ENCODE data around the gene CCNYL1. TPM values are rescaled to one million over a fixed set of nuclear protein-coding genes. Genes with fewer than 3 reads are reported as not detected.
"Not testable (repeated sequence)": the region's sequence is repeated elsewhere in the genome, so short reads cannot be mapped to it uniquely, and the experiment has no call there.

CCNYL1 gene
- total RNA-seq, 2 donors from 2014 or later = 19.8 to 22.4 TPM

GRCh38 chr2:207695293-207695692 lies 16.1 kb upstream of the CCNYL1 start:
- H3K4me1 Mint-ChIP-seq = no peaks in the 10 kb centered on the region
- Histone ChIP-seq H3K9me3 (ENCODE audit: control insufficient read depth, low read length) (no peaks in the 10 kb centered on the region), H3K4me3 (ENCODE audit: low read length) (no peak overlapping the region), H3K27ac (ENCODE audit: low read depth, low read length) (no peak overlapping the region), H3K27me3 (ENCODE audit: control insufficient read depth, insufficient read depth, low read length, poor library complexity, severe bottlenecking) (no peaks in the 10 kb centered on the region), H3K36me3 (ENCODE audit: control insufficient read depth, insufficient read depth, low read length) (no peaks in the 10 kb centered on the region), H3K9ac (ENCODE audit: extremely low read depth, low read length, poor library complexity, severe bottlenecking) (no peak overlapping the region), H3K4me1 (ENCODE audit: control insufficient read depth, insufficient read depth, low read length) (no peaks in the 10 kb centered on the region)
- no peak for DNase-seq
- no peak overlapping the region for H3K4me3 Mint-ChIP-seq
- H3K27ac Mint-ChIP-seq = no peak overlapping the region
- no peaks in the 10 kb centered on the region for H3K36me3 Mint-ChIP-seq (ENCODE audit: low read depth)
- WGBS, 2 experiments (ENCODE audit: insufficient coverage in 1 of 2, insufficient read length in 1 of 2) = 89 to 93% methylated on average over 2 to 3 of the region's 4 CpGs
- no peaks in the 10 kb centered on the region for H3K27me3 Mint-ChIP-seq (ENCODE audit: insufficient read depth)
- TF ChIP-seq, protein P1, sequence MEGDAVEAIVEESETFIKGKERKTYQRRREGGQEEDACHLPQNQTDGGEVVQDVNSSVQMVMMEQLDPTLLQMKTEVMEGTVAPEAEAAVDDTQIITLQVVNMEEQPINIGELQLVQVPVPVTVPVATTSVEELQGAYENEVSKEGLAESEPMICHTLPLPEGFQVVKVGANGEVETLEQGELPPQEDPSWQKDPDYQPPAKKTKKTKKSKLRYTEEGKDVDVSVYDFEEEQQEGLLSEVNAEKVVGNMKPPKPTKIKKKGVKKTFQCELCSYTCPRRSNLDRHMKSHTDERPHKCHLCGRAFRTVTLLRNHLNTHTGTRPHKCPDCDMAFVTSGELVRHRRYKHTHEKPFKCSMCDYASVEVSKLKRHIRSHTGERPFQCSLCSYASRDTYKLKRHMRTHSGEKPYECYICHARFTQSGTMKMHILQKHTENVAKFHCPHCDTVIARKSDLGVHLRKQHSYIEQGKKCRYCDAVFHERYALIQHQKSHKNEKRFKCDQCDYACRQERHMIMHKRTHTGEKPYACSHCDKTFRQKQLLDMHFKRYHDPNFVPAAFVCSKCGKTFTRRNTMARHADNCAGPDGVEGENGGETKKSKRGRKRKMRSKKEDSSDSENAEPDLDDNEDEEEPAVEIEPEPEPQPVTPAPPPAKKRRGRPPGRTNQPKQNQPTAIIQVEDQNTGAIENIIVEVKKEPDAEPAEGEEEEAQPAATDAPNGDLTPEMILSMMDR (conservative IDR thresholded peaks at IDR 0.05) = no peak
- peaks cover 4% of the 10 kb centered on the region for H3K9me3 Mint-ChIP-seq

GRCh38 chr2:207696911-207697310 lies 14.5 kb upstream of the CCNYL1 start:
- H3K4me1 ChIP-seq (ENCODE audit: control insufficient read depth, insufficient read depth, low read length); H3K27me3 ChIP-seq (ENCODE audit: control insufficient read depth, insufficient read depth, low read length, poor library complexity, severe bottlenecking); H3K4me3 ChIP-seq (ENCODE audit: low read length); H3K4me1 Mint-ChIP-seq; H3K9me3 Mint-ChIP-seq; H3K9ac ChIP-seq (ENCODE audit: extremely low read depth, low read length, poor library complexity, severe bottlenecking); H3K27ac ChIP-seq (ENCODE audit: low read depth, low read length); H3K36me3 ChIP-seq (ENCODE audit: control insufficient read depth, insufficient read depth, low read length); H3K36me3 Mint-ChIP-seq (ENCODE audit: low read depth); H3K27me3 Mint-ChIP-seq (ENCODE audit: insufficient read depth); H3K27ac Mint-ChIP-seq; DNase-seq; H3K9me3 ChIP-seq (ENCODE audit: control insufficient read depth, low read length); H3K4me3 Mint-ChIP-seq: not testable (repeated sequence)
- WGBS, 2 experiments (ENCODE audit: insufficient coverage in 1 of 2, insufficient read length in 1 of 2) = 85 to 86% methylated on average over 5 of the region's 5 CpGs

GRCh38 chr2:207697411-207697810 lies 14.0 kb upstream of the CCNYL1 start:
- no peak overlapping the region for H3K4me3 Mint-ChIP-seq
- DNase-seq = no peak
- H3K36me3 Mint-ChIP-seq (ENCODE audit: low read depth) = no peaks in the 10 kb centered on the region
- 90 to 93% methylated on average over 1 of the region's 1 CpG for WGBS, 2 experiments (ENCODE audit: insufficient coverage in 1 of 2, insufficient read length in 1 of 2)
- no peaks in the 10 kb centered on the region for H3K4me1 Mint-ChIP-seq
- Histone ChIP-seq H3K36me3 (ENCODE audit: control insufficient read depth, insufficient read depth, low read length) (no peaks in the 10 kb centered on the region), H3K9ac (ENCODE audit: extremely low read depth, low read length, poor library complexity, severe bottlenecking) (no peak overlapping the region), H3K9me3 (ENCODE audit: control insufficient read depth, low read length) (no peaks in the 10 kb centered on the region), H3K27ac (ENCODE audit: low read depth, low read length) (no peak overlapping the region), H3K27me3 (ENCODE audit: control insufficient read depth, insufficient read depth, low read length, poor library complexity, severe bottlenecking) (no peaks in the 10 kb centered on the region), H3K4me3 (ENCODE audit: low read length) (no peak overlapping the region), H3K4me1 (ENCODE audit: control insufficient read depth, insufficient read depth, low read length) (no peaks in the 10 kb centered on the region)
- peaks cover 4% of the 10 kb centered on the region for H3K9me3 Mint-ChIP-seq
- TF ChIP-seq, protein P1 (conservative IDR thresholded peaks at IDR 0.05) = no peak
- H3K27me3 Mint-ChIP-seq (ENCODE audit: insufficient read depth) = no peaks in the 10 kb centered on the region
- no peak overlapping the region for H3K27ac Mint-ChIP-seq

GRCh38 chr2:207698301-207698700 lies 13.1 kb upstream of the CCNYL1 start:
- no peaks in the 10 kb centered on the region for H3K27me3 ChIP-seq (ENCODE audit: control insufficient read depth, insufficient read depth, low read length, poor library complexity, severe bottlenecking)
- H3K4me1 ChIP-seq (ENCODE audit: control insufficient read depth, insufficient read depth, low read length) = no peaks in the 10 kb centered on the region
- Mint-ChIP-seq H3K27ac (no peak overlapping the region), H3K9me3 (peaks cover 4% of the 10 kb centered on the region), H3K4me1 (no peaks in the 10 kb centered on the region), H3K36me3 (ENCODE audit: low read depth) (no peaks in the 10 kb centered on the region), H3K27me3 (ENCODE audit: insufficient read depth) (no peaks in the 10 kb centered on the region), H3K4me3 (no peak overlapping the region)
- TF ChIP-seq, protein P1 (conservative IDR thresholded peaks at IDR 0.05) = no peak
- 90 to 93% methylated on average over 2 to 5 of the region's 5 CpGs for WGBS, 2 experiments (ENCODE audit: insufficient coverage in 1 of 2, insufficient read length in 1 of 2)
- no peaks in the 10 kb centered on the region for H3K36me3 ChIP-seq (ENCODE audit: control insufficient read depth, insufficient read depth, low read length)
- no peak overlapping the region for H3K4me3 ChIP-seq (ENCODE audit: low read length)
- no peak overlapping the region for H3K27ac ChIP-seq (ENCODE audit: low read depth, low read length)
- H3K9me3 ChIP-seq (ENCODE audit: control insufficient read depth, low read length) = no peaks in the 10 kb centered on the region
- DNase-seq = no peak
- H3K9ac ChIP-seq (ENCODE audit: extremely low read depth, low read length, poor library complexity, severe bottlenecking) = no peak overlapping the region
